ENCODE results near the gene EXO1.

EXO1 gene

GRCh38 chr1:241895013-241895412 is 47.0 kb downstream of the EXO1 start:
- no peak for DNase-seq

GRCh38 chr1:241896670-241896962 is 48.6 kb downstream of the EXO1 start:
- no peak for DNase-seq

- DNase-seq: no peak
Observed at GRCh38 chr1:241899210-241899609, 51.2 kb downstream of the EXO1 start.

GRCh38 chr1:241900381-241900780 is 52.4 kb downstream of the EXO1 start:
- DNase-seq: no peak

- peak; percentile 15 for DNase-seq
Observed at GRCh38 chr1:241902391-241903065, 54.5 kb downstream of the EXO1 start.

GRCh38 chr1:241916196-241916595 is 68.2 kb downstream of the EXO1 start:
- DNase-seq: no peak

GRCh38 chr1:241917487-241917886 is 69.5 kb downstream of the EXO1 start:
- no peak for DNase-seq

- DNase-seq: peak; percentile 5
Observed at GRCh38 chr1:241918879-241919278, 70.9 kb downstream of the EXO1 start.

GRCh38 chr1:241924080-241924808 is 76.2 kb downstream of the EXO1 start:
- no peak for DNase-seq

- no peak for DNase-seq
Observed at GRCh38 chr1:241926141-241926540, 78.1 kb downstream of the EXO1 start.

GRCh38 chr1:241927321-241927720 is 79.3 kb downstream of the EXO1 start:
- no peak for DNase-seq

- peak; percentile 74 for DNase-seq
Observed at GRCh38 chr1:241932845-241933244, 84.8 kb downstream of the EXO1 start.

GRCh38 chr1:241934201-241934848 is 86.3 kb downstream of the EXO1 start:
- peak; percentile 71 for DNase-seq

GRCh38 chr1:241934866-241935265 is 86.9 kb downstream of the EXO1 start:
- peak; percentile 15 for DNase-seq
